ENCODE data around the gene HOXA6. TPM values are rescaled to one million over a fixed set of nuclear protein-coding genes. Genes with fewer than 3 reads are reported as not detected.

HOXA6 gene
- total RNA-seq, 1 donor from 2014 or later = not detected

DNA sequence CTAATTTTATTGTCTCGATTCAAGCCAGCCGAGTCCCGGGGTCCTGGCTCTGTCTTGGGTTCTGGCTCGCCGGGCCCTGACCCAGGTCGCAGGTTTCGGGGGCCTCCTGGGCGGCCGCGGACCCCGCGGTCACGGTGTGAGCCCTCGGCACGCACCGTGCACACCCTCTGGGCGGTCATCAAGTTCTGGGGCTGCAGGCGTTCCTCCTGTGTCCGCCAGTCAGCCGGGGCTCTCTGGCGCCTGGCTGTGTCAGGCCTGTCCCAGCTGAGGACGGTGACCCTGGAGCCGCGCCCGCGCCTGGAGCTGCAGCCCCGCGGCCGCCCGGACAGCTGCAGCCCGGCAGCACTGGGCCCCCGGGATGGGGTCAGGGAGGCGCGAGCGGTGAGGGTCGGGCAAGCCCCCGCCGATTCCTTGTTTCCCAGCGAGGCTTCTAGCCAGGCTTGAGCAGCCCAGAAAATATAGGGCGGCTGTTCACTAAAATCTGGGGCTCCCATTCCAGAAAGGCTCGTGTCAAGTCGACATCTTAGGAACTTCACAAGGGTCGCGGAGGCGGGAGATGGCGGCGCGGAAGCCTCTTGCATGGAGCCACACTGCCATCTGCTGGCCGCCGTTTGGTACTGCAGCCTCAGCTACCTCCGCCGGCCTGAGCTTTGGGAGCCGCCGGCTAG lies 13.1 kb upstream of the HOXA6 start:
- DNase-seq (peak; percentile 83), ATAC-seq (ENCODE audit: low read depth) (peak; percentile 87)
- no peaks in the 10 kb centered on the region for H3K9me3 Mint-ChIP-seq
- H3K36me3 Mint-ChIP-seq (ENCODE audit: low read depth) = no peaks in the 10 kb centered on the region
- peaks cover 72% of the 10 kb centered on the region for H3K27me3 Mint-ChIP-seq
- TF ChIP-seq, protein P1, sequence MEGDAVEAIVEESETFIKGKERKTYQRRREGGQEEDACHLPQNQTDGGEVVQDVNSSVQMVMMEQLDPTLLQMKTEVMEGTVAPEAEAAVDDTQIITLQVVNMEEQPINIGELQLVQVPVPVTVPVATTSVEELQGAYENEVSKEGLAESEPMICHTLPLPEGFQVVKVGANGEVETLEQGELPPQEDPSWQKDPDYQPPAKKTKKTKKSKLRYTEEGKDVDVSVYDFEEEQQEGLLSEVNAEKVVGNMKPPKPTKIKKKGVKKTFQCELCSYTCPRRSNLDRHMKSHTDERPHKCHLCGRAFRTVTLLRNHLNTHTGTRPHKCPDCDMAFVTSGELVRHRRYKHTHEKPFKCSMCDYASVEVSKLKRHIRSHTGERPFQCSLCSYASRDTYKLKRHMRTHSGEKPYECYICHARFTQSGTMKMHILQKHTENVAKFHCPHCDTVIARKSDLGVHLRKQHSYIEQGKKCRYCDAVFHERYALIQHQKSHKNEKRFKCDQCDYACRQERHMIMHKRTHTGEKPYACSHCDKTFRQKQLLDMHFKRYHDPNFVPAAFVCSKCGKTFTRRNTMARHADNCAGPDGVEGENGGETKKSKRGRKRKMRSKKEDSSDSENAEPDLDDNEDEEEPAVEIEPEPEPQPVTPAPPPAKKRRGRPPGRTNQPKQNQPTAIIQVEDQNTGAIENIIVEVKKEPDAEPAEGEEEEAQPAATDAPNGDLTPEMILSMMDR (IDR thresholded peaks at IDR 0.05) = peak; percentile 97
- peaks cover 31% of the 10 kb centered on the region for H3K4me1 Mint-ChIP-seq
- H3K27ac Mint-ChIP-seq = no peak overlapping the region
- ChIA-PET POLR2A (interaction anchor here (0.6 to 1.7 kb wide), 6 partner anchors 10 to 1298 kb away, joined by 3 to 6 read pairs (median 4); no protein-coding TSS in a partner anchor), CTCF (interaction anchor here (0.6 to 3.6 kb wide), 35 partner anchors 10 to 1311 kb away, joined by 3 to 94 read pairs (median 4); no protein-coding TSS in a partner anchor)
- intact Hi-C loops (cut with micrococcal nuclease) = loop anchor here (1.0 to 5.0 kb wide), 18 partner anchors 10 to 1902 kb away; partner anchors contain the start of genes HOXA1, NFE2L3 and SNX10
- peak overlapping the region; percentile 75 for H3K4me3 Mint-ChIP-seq

DNA sequence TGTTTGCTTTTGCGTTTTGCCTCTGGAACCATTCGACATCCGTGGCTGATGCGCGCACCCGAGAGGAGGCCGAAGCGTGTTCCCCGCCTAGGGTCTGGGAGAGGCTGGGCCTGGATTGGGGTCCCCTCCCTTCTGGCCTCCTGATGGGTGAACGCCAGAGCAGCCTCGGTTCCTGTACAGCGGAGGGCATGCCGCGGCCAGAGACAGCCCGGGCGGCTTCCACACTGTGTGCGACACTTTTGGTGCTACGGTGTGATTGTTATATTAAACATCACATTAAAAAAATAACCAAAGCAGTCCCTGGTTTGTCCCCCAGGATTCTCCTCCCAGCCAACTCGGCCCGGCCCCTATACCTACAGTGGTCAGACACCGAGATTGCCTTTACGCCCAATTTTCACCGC lies 12.6 kb upstream of the HOXA6 start:
- Mint-ChIP-seq H3K4me3 (peak overlapping the region; percentile 75), H3K27me3 (peaks cover 74% of the 10 kb centered on the region), H3K9me3 (no peaks in the 10 kb centered on the region), H3K27ac (no peak overlapping the region), H3K4me1 (peaks cover 33% of the 10 kb centered on the region), H3K36me3 (ENCODE audit: low read depth) (no peaks in the 10 kb centered on the region)
- peak; percentile 22 for ATAC-seq (ENCODE audit: low read depth)
- intact Hi-C loops (cut with micrococcal nuclease) = loop anchor here (2.0 to 5.0 kb wide), 12 partner anchors 63 to 1901 kb away; partner anchors contain the start of genes HOXA1, NFE2L3 and SNX10
- CTCF ChIA-PET = interaction anchor here (1.1 to 3.6 kb wide), 13 partner anchors 10 to 1309 kb away, joined by 4 to 94 read pairs (median 6); no protein-coding TSS in a partner anchor
- peak; percentile 39 for DNase-seq
- TF ChIP-seq, protein P1 (IDR thresholded peaks at IDR 0.05) = no peak
- POLR2A ChIA-PET = interaction anchor here (0.6 to 1.7 kb wide), 3 partner anchors 9 to 732 kb away, joined by 3 to 6 read pairs (median 6); no protein-coding TSS in a partner anchor

DNA sequence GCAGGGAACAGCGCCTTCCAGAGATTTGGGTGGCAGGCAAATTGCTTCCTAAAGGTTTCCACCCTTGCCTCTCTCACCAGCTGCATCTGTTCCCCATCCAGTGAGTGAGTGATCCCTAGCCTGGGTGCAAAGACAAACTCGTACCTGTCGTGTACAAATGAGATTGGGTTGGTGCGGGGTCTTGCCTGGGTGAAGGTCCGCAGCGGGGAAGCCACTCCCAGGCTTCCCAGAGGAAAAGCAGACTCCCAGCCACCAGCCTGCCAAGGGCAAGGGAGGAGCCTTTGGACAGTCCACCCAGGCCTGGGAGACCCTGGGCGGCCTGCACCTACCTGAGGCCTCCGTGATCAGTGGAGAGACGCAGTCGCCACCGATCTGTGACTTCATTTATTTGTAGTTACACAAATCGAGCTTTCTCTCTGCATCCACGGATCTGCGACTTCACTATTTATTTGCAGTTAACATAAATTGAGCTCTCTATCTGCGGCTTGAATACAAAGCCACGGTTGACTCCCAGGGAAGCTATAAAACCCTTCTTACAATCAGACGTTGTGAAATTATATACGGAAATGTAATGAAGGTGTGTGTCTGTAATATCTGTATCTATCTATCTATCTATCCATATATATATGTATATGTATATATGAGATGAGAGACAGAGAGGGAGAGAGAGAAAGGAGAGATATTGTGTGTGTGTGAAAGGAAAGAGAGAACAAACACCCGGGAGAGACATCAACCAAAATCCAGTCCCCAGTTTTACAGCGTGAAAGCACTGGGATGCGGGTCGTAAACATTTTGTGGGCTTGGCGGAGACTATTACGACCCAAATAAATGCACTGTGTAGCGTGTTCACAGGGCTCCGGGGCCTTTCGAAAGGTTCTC lies 11.9 kb upstream of the HOXA6 start:
- no peak for DNase-seq
- Mint-ChIP-seq H3K9me3 (no peaks in the 10 kb centered on the region), H3K36me3 (ENCODE audit: low read depth) (no peaks in the 10 kb centered on the region), H3K27ac (no peak overlapping the region), H3K4me3 (peak overlapping the region; percentile 75), H3K27me3 (peaks cover 78% of the 10 kb centered on the region), H3K4me1 (peaks cover 38% of the 10 kb centered on the region)
- intact Hi-C loops (cut with micrococcal nuclease) = loop anchor here (2.0 to 5.0 kb wide), 12 partner anchors 62 to 1901 kb away; partner anchors contain the start of genes HOXA1, NFE2L3 and SNX10
- ChIA-PET CTCF (interaction anchor here (0.8 to 1.6 kb wide), 8 partner anchors 9 to 1267 kb away, joined by 3 to 8 read pairs (median 4); no protein-coding TSS in a partner anchor), POLR2A (no interaction called here)
- TF ChIP-seq, protein P1 (IDR thresholded peaks at IDR 0.05) = no peak
- ATAC-seq (ENCODE audit: low read depth) = no peak

DNA sequence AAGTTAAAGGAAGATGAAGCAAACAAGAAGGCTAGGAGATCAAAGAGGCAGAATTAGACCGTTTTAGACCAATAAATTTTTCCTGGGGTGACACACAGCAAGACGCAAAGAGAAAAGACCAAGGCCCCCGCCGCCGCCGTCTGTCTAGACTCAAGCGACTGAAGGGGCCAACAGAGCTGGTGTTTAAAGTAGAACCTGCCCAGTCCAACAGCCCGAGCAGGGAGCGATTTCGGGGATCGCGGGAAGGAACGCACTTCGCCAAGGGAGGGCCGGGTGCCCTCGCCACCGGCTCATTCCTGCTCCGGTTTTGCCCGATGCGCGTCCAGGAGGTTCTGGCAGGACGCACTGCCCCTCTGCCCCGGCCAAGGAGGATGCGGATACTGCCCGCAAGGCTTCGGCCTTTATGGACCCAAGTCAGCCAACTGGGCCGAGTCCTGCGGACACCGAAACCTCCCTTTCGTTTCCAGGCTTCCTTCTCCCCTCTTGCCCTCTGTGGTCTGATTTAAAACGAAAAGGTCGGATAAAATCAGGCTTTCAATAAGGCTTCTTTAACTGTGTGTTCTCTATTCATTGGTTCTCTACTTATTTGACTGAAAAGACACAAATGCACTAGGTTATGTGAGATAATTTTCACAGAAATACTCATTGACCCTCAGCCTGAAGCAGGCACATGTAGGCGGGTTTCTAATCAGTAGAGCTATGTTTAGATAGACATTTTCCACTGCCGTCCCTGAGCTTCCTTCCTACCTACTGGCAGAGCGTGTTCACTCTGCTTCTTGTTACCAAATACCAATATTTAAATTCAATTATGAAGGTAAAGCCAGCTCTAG lies 11.1 kb upstream of the HOXA6 start:
- POLR2A ChIA-PET = no interaction called here
- peak overlapping the region; percentile 28 for H3K27ac Mint-ChIP-seq
- CTCF ChIA-PET = interaction anchor here (0.8 to 1.6 kb wide), 8 partner anchors 8 to 1266 kb away, joined by 3 to 8 read pairs (median 4); no protein-coding TSS in a partner anchor
- no peaks in the 10 kb centered on the region for H3K36me3 Mint-ChIP-seq (ENCODE audit: low read depth)
- TF ChIP-seq, protein P1 (IDR thresholded peaks at IDR 0.05) = no peak
- H3K4me3 Mint-ChIP-seq = peak overlapping the region; percentile 37
- no peaks in the 10 kb centered on the region for H3K9me3 Mint-ChIP-seq
- peaks cover 38% of the 10 kb centered on the region for H3K4me1 Mint-ChIP-seq
- intact Hi-C loops (cut with micrococcal nuclease) = no loop called here
- peaks cover 77% of the 10 kb centered on the region for H3K27me3 Mint-ChIP-seq
- ATAC-seq (ENCODE audit: low read depth) (no peak), DNase-seq (no peak)

All from activated B cell treated with CpG ODN at 0.5 μM for 24 hours (primary cell).